ENCODE results near the gene TSEN54.
A peak's percentile ranks its signal among the peaks of the same experiment; 100 is the strongest.

Gene TSEN54

DNA sequence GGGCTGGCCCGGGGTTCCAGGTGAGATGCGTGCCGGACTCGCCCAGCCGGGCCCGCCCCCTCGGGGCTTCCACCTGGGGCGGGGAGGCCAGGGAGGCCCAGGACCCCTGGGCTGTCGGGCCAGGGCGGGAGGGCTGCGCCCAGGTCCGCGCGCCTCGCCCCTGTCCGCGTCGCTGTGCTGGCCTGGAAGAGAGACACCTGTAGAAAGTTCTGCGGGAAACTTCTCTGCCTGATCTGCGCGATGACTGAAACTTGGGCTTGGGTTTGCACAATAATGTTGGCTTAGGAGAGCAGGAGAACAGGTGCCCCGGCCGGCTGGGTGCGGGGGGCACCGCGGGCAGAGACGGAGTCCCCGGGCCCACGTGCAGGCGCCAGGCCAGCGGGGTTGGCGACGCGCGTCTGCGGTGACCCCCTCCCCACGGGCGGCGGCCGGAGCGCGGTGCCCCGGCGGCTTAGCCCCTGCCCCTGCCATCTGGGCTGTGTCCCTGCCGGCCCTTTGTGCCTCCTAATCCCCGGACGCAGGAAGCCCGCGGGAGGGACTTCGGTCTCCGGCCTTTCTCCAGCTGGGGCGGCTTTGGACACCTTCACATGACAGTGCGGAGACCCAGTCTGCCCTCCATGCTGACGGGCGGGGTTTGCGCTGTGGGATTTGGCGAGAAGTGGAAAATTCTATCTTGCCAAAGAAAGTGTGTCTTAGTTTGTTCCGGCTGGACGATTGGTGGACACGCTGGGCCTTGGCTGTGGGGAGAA, 9.7 kb downstream of the TSEN54 start:
- Mint-ChIP-seq H3K4me3 (peak overlapping the region; percentile 67), H3K27ac (no peak overlapping the region), H3K36me3 (ENCODE audit: low read depth) (peaks cover 7% of the 10 kb centered on the region), H3K27me3 (ENCODE audit: low read depth) (peaks cover 8% of the 10 kb centered on the region), H3K4me1 (ENCODE audit: low read depth) (peaks cover 8% of the 10 kb centered on the region), H3K9me3 (no peaks in the 10 kb centered on the region)

DNA sequence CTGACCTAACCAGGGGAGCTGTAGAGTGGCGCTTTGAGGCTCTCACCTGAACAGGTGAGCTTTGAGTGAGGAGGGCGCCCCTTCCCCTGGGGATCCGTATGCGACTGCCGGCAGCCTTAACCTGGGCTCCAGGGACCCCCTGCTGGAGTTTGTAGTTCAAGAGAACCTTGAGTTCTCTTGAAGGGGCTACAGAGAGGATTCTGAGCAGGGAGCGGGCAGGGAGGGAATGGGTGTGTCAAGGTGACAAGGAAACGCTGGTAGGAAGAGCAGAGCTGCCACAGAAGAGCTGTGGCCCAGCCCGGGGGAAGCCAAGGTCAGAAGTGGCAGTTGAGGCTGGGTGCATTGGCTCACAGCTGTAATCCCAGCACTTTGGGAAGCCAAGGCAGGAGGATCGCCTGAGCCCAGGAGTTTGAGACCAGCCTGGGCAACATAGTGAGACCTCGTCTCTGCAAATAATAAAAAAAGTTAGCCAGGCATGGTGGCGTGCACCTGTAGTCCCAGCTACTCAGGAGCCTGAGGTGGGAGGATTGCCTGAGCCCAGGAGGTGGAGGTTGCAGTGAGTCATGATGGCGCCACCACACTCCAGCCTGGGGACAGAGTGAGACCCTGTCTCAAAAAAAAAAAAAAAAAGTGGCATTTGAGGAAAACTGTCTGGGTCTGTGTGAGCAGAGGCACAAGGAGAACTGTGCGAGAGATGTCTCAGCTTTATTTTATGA, 10.4 kb downstream of the TSEN54 start:
- Mint-ChIP-seq H3K27me3 (ENCODE audit: low read depth) (peaks cover 8% of the 10 kb centered on the region), H3K4me3 (peak overlapping the region; percentile 67), H3K4me1 (ENCODE audit: low read depth) (peaks cover 8% of the 10 kb centered on the region), H3K36me3 (ENCODE audit: low read depth) (peaks cover 7% of the 10 kb centered on the region), H3K9me3 (no peaks in the 10 kb centered on the region), H3K27ac (no peak overlapping the region)

DNA sequence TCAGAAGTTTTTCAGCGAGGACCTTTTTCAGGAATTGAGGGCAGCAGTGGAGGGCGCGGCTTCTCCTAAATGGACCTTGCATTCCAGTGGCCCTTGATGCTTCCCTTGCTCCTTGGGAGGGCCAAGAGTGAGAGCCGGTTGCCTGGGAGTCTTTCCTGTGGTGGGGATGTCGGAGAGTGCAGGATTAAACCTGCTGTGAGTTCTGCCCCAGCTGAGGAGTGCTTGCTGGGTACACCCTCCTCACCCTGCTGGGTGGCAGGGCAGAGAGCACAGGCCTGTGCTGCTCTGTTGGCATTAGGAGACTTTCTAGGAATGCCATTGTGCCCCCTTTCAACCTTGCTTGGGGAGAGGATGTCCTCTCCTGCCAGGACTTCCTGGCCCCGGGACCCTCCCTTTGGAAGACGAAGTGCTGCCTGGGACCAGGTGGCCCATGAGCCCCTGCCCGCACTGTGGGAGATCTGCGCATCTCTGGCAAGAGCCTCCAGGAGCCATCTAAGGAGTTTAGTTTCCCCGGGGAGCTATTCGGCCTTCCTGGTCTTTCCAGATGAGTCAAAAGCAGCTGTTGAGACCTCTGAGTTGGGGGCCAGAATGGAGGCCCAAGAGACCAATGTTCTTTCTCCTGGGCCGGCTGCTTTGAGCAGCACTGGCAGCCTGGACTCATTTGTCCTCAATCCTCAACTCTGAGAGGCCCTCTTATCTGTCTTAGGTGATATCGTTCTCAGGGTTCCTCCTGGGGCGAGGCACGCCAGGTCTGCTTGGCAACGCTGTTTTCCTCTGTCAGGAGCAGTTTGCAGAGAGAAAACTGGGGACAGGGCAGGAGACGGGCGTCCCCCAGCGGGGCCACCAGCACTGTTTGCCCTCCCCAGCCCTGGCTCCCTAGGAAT, 14.8 kb downstream of the TSEN54 start:
- Mint-ChIP-seq H3K36me3 (ENCODE audit: low read depth) (peaks cover 1% of the 10 kb centered on the region), H3K4me1 (ENCODE audit: low read depth) (peaks cover 18% of the 10 kb centered on the region), H3K27ac (no peak overlapping the region), H3K4me3 (no peak overlapping the region), H3K27me3 (ENCODE audit: low read depth) (peaks cover 8% of the 10 kb centered on the region), H3K9me3 (no peaks in the 10 kb centered on the region)

DNA sequence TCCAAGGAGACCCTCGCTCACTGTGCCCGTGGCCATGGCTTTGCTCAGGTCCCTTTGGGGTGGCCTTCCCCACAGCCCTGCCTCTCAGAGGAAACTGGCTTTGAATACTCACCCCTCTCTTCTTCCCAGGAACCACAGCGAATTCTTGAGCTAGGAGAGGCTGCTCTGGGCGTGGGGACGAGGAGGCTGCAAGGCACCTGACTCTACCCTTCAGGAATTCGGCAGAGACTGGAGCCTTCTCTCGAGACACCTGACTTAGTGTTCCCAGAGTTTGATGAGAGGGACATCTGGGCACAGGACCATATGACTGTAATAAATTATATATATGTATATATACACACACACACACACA, 15.4 kb downstream of the TSEN54 start:
- Mint-ChIP-seq H3K36me3 (ENCODE audit: low read depth) (peaks cover 1% of the 10 kb centered on the region), H3K4me1 (ENCODE audit: low read depth) (peaks cover 14% of the 10 kb centered on the region), H3K9me3 (no peaks in the 10 kb centered on the region), H3K27me3 (ENCODE audit: low read depth) (peaks cover 5% of the 10 kb centered on the region), H3K27ac (no peak overlapping the region), H3K4me3 (no peak overlapping the region)

DNA sequence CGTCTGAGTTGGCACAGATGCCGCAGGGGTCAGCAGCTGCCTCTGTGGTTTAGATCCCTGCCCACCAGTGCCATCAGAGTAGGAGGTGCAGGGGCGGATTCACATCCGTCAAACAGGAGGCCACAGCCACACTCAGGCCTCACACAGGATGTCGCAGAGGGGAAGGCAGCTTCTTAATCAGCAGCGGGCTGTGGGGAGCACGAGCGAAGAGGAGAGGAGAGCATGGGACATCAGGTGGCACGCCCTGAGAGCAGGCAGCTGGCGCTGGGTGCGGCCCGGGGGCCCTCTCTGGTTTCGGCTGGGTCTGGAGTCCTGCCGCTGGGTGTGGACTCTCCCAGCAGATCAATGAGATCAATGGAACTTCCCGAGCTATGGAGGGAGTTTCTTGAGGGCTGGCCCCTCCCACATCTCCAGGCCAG, 18.8 kb downstream of the TSEN54 start:
- peaks cover 1% of the 10 kb centered on the region for H3K36me3 Mint-ChIP-seq (ENCODE audit: low read depth)
- peak overlapping the region; percentile 91 for H3K27ac Mint-ChIP-seq
- peak overlapping the region; percentile 44 for H3K4me3 Mint-ChIP-seq
- H3K9me3 Mint-ChIP-seq: no peaks in the 10 kb centered on the region
- no peaks in the 10 kb centered on the region for H3K27me3 Mint-ChIP-seq (ENCODE audit: low read depth)
- peaks cover 13% of the 10 kb centered on the region for H3K4me1 Mint-ChIP-seq (ENCODE audit: low read depth)

DNA sequence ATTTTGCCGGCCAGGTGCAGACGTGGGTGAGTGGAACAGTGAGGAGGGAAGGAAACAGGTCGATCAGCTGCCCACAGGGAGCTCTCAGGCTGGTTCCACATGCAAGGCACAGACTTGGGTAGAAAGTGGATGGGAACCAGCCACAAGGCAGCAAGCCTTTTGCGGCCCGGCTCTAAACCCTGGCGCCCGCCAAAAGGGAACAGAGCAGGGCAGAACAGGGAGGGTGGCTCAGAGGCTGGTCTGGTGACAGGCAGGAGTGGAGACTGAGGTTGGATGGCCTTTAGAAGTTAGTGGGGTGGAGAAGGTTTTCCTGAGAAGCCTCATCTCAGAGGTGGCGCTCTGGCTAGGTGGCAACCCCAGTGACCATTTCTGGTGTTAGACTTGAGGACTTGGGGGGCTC, 19.5 kb downstream of the TSEN54 start:
- H3K27ac Mint-ChIP-seq: no peak overlapping the region
- no peak overlapping the region for H3K4me3 Mint-ChIP-seq
- H3K36me3 Mint-ChIP-seq (ENCODE audit: low read depth): peaks cover 1% of the 10 kb centered on the region

DNA sequence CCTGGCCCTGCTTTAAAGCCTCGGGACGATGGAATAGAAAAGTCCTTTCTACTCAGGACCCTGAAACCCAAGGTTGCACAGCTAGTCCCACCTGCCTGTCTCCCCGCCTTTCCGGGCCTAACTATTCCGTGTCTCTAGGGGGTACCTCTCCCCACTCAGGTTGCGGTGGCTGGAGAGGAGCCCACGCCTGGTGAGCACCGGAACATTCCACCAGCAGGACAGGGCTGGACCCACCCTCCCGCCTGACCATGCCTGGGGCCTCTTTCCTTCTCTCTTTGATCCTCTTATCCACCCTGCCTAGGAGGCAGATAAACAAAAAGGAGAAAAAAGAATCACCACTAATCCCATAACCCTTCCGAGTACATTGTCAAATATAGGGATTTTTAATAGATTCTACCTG, 20.0 kb downstream of the TSEN54 start:
- no peaks in the 10 kb centered on the region for H3K27me3 Mint-ChIP-seq (ENCODE audit: low read depth)
- no peaks in the 10 kb centered on the region for H3K9me3 Mint-ChIP-seq
- peaks cover 1% of the 10 kb centered on the region for H3K36me3 Mint-ChIP-seq (ENCODE audit: low read depth)
- no peak overlapping the region for H3K27ac Mint-ChIP-seq
- peaks cover 13% of the 10 kb centered on the region for H3K4me1 Mint-ChIP-seq (ENCODE audit: low read depth)
- no peak overlapping the region for H3K4me3 Mint-ChIP-seq

More for the DNA sequence above, 19.5 kb downstream of the TSEN54 start:
- H3K9me3 Mint-ChIP-seq: no peaks in the 10 kb centered on the region
- H3K4me1 Mint-ChIP-seq (ENCODE audit: low read depth): peaks cover 13% of the 10 kb centered on the region
- no peaks in the 10 kb centered on the region for H3K27me3 Mint-ChIP-seq (ENCODE audit: low read depth)

DNA sequence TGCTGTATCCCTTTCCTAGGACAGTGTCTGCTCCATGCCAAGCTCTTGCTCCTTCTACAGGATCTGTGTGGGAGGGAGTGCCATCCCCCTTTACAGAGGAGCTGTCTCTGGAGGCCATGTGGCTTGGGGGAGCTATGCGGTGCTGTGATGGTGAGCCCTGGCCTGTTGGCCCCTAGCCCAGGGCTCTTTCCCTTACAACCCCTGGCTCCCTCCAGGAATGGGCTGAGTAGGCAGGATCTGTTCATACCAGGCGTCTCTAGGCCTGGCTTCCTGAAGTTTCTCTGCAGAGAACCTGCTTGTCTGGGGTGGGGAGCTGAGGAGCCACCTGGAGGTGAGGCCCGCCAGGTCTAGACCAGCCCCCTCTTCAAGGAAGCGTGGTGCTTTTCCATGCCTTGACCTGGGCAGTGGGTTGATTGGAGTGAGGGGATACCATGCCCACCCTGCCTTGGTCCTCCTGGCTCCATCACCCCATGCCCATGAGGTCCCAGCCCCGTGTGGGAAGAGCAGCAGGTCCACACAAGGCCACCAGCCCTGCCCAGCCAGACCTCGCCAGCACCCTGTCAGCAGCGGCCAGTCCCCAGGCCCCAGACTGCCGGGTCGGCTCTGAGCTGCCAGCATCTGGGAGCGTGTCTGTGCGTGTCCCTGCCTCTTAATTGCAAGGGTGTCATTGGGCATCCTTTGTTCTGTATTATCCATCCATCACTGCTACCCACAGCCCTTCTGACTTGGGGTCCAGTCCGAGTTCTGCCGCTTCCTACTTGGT, 23.8 kb downstream of the TSEN54 start:
- Mint-ChIP-seq H3K9me3 (no peaks in the 10 kb centered on the region), H3K4me1 (ENCODE audit: low read depth) (peaks cover 6% of the 10 kb centered on the region), H3K27ac (no peak overlapping the region), H3K36me3 (ENCODE audit: low read depth) (no peaks in the 10 kb centered on the region), H3K27me3 (ENCODE audit: low read depth) (no peaks in the 10 kb centered on the region), H3K4me3 (no peak overlapping the region)

DNA sequence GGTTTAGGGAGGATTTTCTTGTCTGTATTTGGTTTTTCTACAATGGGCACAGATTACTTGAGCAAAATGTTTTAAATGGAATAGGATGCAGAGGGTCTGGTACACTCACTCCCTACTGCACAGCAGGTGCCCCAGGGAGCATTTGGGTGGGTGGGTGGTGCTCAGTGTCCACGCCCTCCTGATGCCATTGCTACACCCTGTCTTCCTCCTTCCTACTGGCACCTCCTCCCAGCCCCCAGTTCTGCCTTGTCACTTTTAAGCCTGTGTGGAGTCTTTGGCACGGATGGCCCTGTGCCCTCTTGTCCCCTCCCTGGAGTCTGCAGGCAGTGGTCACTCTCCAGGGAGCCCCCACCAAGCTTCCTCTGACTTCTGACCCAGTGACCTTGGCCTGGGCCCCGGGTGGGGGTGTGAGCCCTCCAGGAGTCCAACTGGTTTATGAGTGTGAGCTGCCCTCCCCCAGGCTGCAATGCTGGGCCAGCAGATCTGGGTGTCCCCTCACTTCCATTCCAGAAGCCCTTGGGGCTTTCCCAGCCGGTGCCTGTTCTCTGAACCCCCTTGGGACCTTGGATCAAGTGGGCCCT, 24.7 kb downstream of the TSEN54 start:
- Mint-ChIP-seq H3K4me1 (ENCODE audit: low read depth) (peaks cover under 1% of the 10 kb centered on the region), H3K36me3 (ENCODE audit: low read depth) (no peaks in the 10 kb centered on the region), H3K9me3 (no peaks in the 10 kb centered on the region), H3K27me3 (ENCODE audit: low read depth) (no peaks in the 10 kb centered on the region), H3K4me3 (no peak overlapping the region), H3K27ac (no peak overlapping the region)

DNA sequence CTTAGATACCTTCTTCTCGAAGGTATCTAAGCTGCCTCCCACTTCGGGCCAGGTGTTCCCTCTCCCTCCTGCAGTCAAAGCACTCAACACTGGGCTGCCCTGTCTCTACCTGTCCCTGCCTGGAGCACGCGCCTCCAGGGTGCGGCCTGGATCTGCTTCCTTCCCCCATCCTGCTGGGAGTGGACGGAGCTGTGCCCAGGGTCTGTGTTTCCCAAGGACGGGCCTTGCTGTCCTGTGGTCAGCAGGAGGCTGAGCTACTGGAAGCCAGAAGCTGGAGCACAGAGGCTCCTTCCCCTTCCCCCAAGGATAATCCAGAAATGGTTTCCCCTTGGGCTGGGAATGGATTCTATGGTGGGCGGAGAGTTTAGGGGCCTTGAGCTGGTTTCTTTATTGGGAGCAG, 25.9 kb downstream of the TSEN54 start:
- H3K27ac Mint-ChIP-seq: no peak overlapping the region
- no peaks in the 10 kb centered on the region for H3K9me3 Mint-ChIP-seq
- H3K4me1 Mint-ChIP-seq (ENCODE audit: low read depth): no peaks in the 10 kb centered on the region
- no peak overlapping the region for H3K4me3 Mint-ChIP-seq
- no peaks in the 10 kb centered on the region for H3K36me3 Mint-ChIP-seq (ENCODE audit: low read depth)
- H3K27me3 Mint-ChIP-seq (ENCODE audit: low read depth): no peaks in the 10 kb centered on the region

DNA sequence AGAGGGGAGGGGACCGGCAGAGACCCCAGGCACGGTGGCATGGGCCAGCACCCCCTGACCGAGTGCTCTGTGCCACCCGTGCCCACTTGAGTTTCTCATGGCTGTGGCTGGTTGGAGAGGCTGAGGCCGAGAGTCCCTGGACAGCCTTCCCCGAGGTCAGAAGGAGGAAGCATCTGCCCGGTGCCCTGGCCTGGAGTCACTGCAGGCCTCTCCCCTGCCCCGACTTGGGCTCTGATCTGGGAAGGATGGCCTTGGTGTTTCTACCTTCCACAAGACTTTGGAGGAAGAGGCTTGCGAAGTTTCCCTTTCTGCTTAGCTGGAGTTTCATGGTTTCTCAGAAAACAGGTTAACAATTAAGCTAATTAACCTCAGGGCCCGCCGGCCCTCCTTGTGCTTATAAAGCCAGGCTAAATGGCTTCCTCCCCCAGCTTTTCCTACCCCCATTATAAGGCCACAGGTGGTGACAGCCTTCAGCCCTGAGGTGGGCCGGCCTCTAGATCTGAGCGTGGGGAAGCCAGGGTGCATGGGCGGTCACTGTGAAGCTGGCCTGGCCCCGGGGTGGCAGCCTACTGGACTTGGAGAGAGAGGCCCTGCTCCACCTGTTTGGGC, 26.5 kb downstream of the TSEN54 start:
- Mint-ChIP-seq H3K36me3 (ENCODE audit: low read depth) (no peaks in the 10 kb centered on the region), H3K4me3 (no peak overlapping the region), H3K27me3 (ENCODE audit: low read depth) (no peaks in the 10 kb centered on the region)

DNA sequence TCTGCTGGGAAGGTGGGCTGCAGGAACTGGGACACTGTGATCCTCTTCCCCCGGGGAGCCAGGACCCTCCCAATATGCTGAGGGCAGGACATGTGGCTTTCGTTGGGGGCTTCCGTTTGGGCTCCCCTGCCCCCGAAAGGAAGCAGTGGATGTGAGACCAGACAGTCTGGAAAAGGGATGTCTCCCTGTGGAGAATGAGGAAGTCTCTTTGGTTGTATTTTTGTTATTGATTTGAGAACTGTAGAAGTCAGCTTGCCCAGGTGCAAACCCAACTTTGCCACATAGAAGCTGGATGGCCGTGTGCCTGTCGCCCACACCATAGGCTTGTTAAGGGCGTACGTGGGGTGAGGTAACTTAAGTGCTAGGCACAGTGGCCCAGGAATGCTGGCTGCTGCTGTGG, 27.9 kb downstream of the TSEN54 start:
- Mint-ChIP-seq H3K4me1 (ENCODE audit: low read depth) (no peaks in the 10 kb centered on the region), H3K27ac (no peak overlapping the region), H3K27me3 (ENCODE audit: low read depth) (no peaks in the 10 kb centered on the region), H3K4me3 (no peak overlapping the region), H3K36me3 (ENCODE audit: low read depth) (no peaks in the 10 kb centered on the region), H3K9me3 (no peaks in the 10 kb centered on the region)

More for the DNA sequence above, 26.5 kb downstream of the TSEN54 start:
- Mint-ChIP-seq H3K9me3 (no peaks in the 10 kb centered on the region), H3K4me1 (ENCODE audit: low read depth) (no peaks in the 10 kb centered on the region), H3K27ac (no peak overlapping the region)

DNA sequence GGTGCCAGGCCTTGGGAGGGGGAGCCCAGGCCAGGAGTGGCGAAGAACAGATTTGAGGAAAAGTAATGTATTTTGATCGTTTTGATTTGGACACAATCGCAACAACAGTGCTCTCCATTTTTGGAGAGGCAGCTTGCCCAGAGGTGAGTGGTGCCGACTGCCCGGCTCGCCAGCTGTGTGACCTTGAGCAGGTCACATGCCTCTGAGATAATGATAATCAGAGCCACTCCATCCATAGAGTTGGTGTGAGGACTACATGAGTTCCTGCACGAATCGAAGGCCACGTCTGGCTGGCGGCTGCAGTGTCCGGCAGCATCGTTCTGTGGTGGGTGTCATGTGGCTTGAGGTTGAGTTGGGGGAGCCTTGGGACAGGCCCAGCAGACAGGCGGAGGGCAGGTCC, 29.9 kb downstream of the TSEN54 start:
- no peaks in the 10 kb centered on the region for H3K9me3 Mint-ChIP-seq
- no peaks in the 10 kb centered on the region for H3K4me1 Mint-ChIP-seq (ENCODE audit: low read depth)
- H3K36me3 Mint-ChIP-seq (ENCODE audit: low read depth): no peaks in the 10 kb centered on the region
- no peak overlapping the region for H3K27ac Mint-ChIP-seq
- no peak overlapping the region for H3K4me3 Mint-ChIP-seq
- H3K27me3 Mint-ChIP-seq (ENCODE audit: low read depth): no peaks in the 10 kb centered on the region

Measured in T-helper 1 cell treated with Interleukin-12 subunit alpha and Interleukin-12 subunit beta and Interleukin-4 antibody, amounts not matched to agents 30 μg/mL and 1 μg/mL, for 36 hours (primary cell).